ENCODE data around the gene SLC25A2. TPM values are rescaled to one million over a fixed set of nuclear protein-coding genes. Genes with fewer than 3 reads are reported as not detected.

SLC25A2 gene
- total RNA-seq, 1 donor from 2014 or later = not detected

DNA sequence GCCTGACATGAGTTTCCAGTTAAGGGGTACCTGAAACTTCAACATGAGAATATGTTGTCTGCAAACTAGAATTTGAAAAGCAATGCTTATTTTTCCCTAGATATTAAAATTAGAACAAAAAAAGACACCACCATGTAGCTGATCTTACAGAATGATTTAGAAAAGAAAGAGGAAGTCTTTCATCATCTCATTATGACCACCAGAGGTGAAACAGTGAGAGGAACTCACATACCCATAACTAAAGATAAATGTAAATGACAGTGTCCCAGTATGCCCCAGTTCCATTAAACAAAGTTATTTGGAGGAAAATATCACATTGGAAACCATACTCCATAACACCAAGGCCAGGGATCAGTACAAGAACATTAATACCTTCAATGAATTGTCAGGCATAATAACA, 9.9 kb upstream of the SLC25A2 start:
- DNase-seq = no peak

DNA sequence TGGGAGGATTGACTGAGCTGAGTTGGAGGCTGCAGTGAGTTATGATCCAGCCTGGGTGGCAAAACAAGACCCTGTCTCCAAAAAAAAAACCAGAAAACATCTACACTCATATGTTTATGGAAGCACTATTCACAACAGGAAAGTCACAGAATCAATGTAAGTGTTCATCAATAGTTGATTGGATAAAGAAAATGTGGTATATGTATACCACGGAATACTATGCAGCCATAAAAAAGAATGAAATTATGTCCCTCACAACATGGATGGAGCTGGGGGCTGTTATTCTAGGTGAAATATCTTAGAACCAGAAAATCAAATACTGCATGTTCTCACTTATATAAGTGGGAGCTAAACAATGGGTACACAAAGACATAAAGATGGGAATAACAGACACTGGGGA, 2.8 kb upstream of the SLC25A2 start:
- no peak for DNase-seq

DNA sequence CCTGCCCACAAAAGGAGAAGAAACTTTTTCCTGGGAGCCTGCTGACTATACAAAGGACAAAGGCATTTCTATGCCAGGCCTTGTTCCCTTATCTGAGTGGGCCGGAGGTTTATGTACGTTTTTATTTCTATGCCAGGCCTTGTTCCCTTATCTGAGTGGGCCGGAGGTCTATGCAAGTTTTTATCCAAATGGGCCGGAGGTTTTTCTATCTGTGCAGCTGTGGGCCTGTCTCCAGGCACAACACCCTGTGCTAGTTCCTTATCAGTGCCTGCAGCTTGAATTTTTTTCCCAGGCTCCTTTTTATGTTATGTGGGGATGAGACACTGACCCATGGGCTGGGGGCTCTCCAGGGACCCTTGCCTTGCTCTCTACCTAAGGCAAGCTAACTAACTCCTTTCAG, 5.5 kb downstream of the SLC25A2 start:
- DNase-seq = no peak

- no peak for DNase-seq
These were observed 30.9 kb downstream of the SLC25A2 start for GRCh38 chr5:141272906-141273305.

DNA sequence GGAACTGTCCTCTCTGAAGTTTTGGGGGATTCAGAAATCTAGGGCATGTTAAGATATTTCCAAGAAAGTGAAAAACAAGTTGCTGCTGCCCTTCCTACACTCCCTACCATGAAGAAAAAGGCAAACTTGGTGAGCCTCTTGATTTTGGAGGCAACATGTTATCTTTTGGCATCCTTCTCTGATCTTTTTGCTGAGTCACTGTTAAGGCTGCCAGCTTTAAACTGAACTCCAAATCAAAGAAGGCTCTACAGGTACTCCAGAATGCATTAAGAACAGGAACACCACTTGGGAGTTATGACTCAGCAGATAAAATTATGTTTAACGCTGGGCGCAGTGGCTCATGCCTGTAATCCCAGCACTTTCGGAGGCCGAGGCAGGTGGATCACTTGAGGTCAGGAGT, 34.7 kb downstream of the SLC25A2 start:
- DNase-seq = no peak

GRCh38 chr5:141261238-141261546, 42.7 kb downstream of the SLC25A2 start:
- DNase-seq = no peak

- DNase-seq = no peak
These were observed 43.2 kb downstream of the SLC25A2 start for GRCh38 chr5:141260458-141261237.

DNA sequence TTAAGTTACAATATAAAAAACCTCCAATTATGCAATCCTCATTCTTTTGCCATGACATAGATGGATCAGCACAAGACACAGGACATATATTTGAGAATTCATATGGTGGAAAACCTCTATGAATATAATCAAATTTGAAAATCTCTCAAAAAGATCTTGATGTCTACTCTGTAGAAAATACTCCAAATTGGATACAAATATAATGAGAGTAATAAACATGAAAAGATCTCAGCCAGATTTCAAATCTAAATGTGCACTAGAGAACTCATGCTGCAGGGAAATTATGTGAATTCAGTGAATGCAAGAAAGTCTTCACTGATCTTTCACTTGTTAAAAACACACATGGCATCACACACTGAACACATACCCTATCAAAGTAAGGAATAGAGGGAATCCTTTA, 44.9 kb downstream of the SLC25A2 start:
- no peak for DNase-seq

DNA sequence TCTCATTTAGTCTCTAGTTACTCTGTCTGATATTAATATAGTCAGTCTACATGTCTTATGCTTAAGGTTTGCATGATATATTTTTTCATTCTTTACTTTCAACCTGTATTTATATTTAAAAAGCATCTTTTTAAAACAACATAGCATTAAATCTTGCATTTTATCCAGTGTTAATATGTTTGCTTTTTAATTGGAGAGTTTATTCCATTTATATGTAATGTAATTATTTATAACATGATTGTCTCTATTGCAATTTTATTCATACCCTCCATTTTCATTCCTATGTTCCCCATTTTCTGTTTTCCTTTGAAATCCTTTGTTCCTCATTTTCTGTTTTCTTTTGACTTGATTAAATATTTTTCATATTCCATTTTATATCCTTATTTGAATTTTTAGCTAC, 45.4 kb downstream of the SLC25A2 start:
- DNase-seq = no peak

Other genes starting within 250 kb of the SLC25A2 start
- 4.4 TPM for gene PCDHB2, start 209.4 kb downstream of the SLC25A2 start, total RNA-seq
- gene PCDHB3, start 203.6 kb downstream of the SLC25A2 start, total RNA-seq = 3.7 TPM
- gene PCDHB4, start 182.2 kb downstream of the SLC25A2 start, total RNA-seq = 4.0 TPM
- 5.6 TPM for gene PCDHB5, start 168.8 kb downstream of the SLC25A2 start, total RNA-seq
- 0.82 TPM for gene PCDHB6, start 154.0 kb downstream of the SLC25A2 start, total RNA-seq
- gene PCDHB7, start 131.4 kb downstream of the SLC25A2 start, total RNA-seq = 3.3 TPM
- 2.3 TPM for gene PCDHB8, start 126.3 kb downstream of the SLC25A2 start, total RNA-seq
- gene PCDHB16, start 121.7 kb downstream of the SLC25A2 start, total RNA-seq = 4.1 TPM
- gene PCDHB9, start 116.9 kb downstream of the SLC25A2 start, total RNA-seq = 1.7 TPM
- gene PCDHB10, start 111.7 kb downstream of the SLC25A2 start, total RNA-seq = 6.1 TPM
- 5.9 TPM for gene PCDHB11, start 104.4 kb downstream of the SLC25A2 start, total RNA-seq
- 4.8 TPM for gene PCDHB12, start 95.3 kb downstream of the SLC25A2 start, total RNA-seq
- gene PCDHB13, start 90.1 kb downstream of the SLC25A2 start, total RNA-seq = 4.4 TPM
- 7.8 TPM for gene PCDHB14, start 80.7 kb downstream of the SLC25A2 start, total RNA-seq
- gene PCDHB15, start 58.7 kb downstream of the SLC25A2 start, total RNA-seq = 9.9 TPM
- gene TAF7, start 16.7 kb upstream of the SLC25A2 start, total RNA-seq = 93.2 TPM
- gene PCDHGA1, start 26.5 kb upstream of the SLC25A2 start, total RNA-seq = 1.8 TPM
- 3.7 TPM for gene PCDHGA2, start 34.7 kb upstream of the SLC25A2 start, total RNA-seq
- 3.9 TPM for gene PCDHGA3, start 39.8 kb upstream of the SLC25A2 start, total RNA-seq
- gene PCDHGB1, start 46.0 kb upstream of the SLC25A2 start, total RNA-seq = 3.7 TPM
- 3.9 TPM for gene PCDHGA4, start 51.0 kb upstream of the SLC25A2 start, total RNA-seq
- 4.2 TPM for gene PCDHGB2, start 55.9 kb upstream of the SLC25A2 start, total RNA-seq
- 6.1 TPM for gene PCDHGA5, start 60.1 kb upstream of the SLC25A2 start, total RNA-seq
- gene PCDHGB3, start 66.2 kb upstream of the SLC25A2 start, total RNA-seq = 5.7 TPM
- 4.8 TPM for gene PCDHGA6, start 69.8 kb upstream of the SLC25A2 start, total RNA-seq
- 6.3 TPM for gene PCDHGA7, start 78.7 kb upstream of the SLC25A2 start, total RNA-seq
- 5.9 TPM for gene PCDHGB4, start 83.6 kb upstream of the SLC25A2 start, total RNA-seq
- gene PCDHGA8, start 88.6 kb upstream of the SLC25A2 start, total RNA-seq = 3.0 TPM
- 11.3 TPM for gene PCDHGB5, start 93.9 kb upstream of the SLC25A2 start, total RNA-seq
- gene PCDHGA9, start 98.7 kb upstream of the SLC25A2 start, total RNA-seq = 12.2 TPM
- 9.3 TPM for gene PCDHGB6, start 104.0 kb upstream of the SLC25A2 start, total RNA-seq
- gene PCDHGA10, start 108.9 kb upstream of the SLC25A2 start, total RNA-seq = 6.1 TPM
- 10.3 TPM for gene PCDHGB7, start 113.6 kb upstream of the SLC25A2 start, total RNA-seq
- 7.5 TPM for gene PCDHGA11, start 117.0 kb upstream of the SLC25A2 start, total RNA-seq
- 5.1 TPM for gene PCDHGA12, start 126.5 kb upstream of the SLC25A2 start, total RNA-seq
- 104 TPM for gene PCDHGC3, start 171.9 kb upstream of the SLC25A2 start, total RNA-seq
- 7.9 TPM for gene PCDHGC4, start 181.0 kb upstream of the SLC25A2 start, total RNA-seq
- 3.1 TPM for gene PCDHGC5, start 185.0 kb upstream of the SLC25A2 start, total RNA-seq

Data from tongue (tissue), 2 donors.